UCSD-AML1 (cell line): ENCODE data around the gene FBXL2.
"Not testable (repeated sequence)": the region's sequence is repeated elsewhere in the genome, so short reads cannot be mapped to it uniquely, and the experiment has no call there.

Source experiments
- DNase-seq: peaks from one replicate; lab custom pipeline; 2025; ENCODE audit not compliant: unreplicated experiment; lab: John Stamatoyannopoulos, UW

Gene FBXL2

GRCh38 chr3:33426630-33427317, 149.5 kb downstream of the FBXL2 start:
- no peak for DNase-seq

GRCh38 chr3:33428734-33429133, 151.5 kb downstream of the FBXL2 start:
- no peak for DNase-seq

GRCh38 chr3:33429306-33429705, 152.1 kb downstream of the FBXL2 start:
- not testable (repeated sequence) for DNase-seq

- no peak for DNase-seq
Measured at GRCh38 chr3:33430061-33430460, 152.8 kb downstream of the FBXL2 start.

GRCh38 chr3:33430571-33430970, 153.3 kb downstream of the FBXL2 start:
- DNase-seq: no peak

GRCh38 chr3:33433843-33434242, 156.6 kb downstream of the FBXL2 start:
- no peak for DNase-seq
